Measurements from ENCODE around the gene GRK7. TPM values are rescaled to one million over a fixed set of nuclear protein-coding genes. Genes with fewer than 3 reads are reported as not detected.
"Not testable (repeated sequence)": the region's sequence is repeated elsewhere in the genome, so short reads cannot be mapped to it uniquely, and the experiment has no call there.

Gene GRK7
- total RNA-seq, 4 donors from 2014 or later: 0.12 to 0.46 TPM; not detected in 2

DNA sequence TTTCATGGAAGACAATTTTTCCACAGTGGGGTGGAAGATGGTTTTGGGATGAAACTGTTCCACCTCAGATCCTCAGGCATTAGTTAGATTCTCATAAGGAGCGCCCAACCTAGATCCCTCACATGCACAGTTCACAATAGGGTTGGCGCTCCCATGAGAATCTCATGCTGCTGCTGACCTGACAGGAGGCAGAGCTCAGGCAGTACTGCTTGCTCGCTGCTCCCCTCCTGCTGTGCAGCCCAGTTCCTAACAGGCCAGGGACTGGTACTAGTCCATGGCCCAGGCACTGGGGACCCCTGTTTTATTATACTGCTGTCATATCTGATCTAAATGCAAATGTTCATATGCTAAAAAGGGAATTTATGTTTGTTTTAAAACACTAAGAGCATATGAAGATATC lies 9.8 kb upstream of the GRK7 start:
- TF ChIP-seq CTCF (IDR thresholded peaks at IDR 0.05): no peak
- ATAC-seq (ENCODE audit: low FRiP score): no peak
- no peak for DNase-seq (ENCODE audit: low spot score)

DNA sequence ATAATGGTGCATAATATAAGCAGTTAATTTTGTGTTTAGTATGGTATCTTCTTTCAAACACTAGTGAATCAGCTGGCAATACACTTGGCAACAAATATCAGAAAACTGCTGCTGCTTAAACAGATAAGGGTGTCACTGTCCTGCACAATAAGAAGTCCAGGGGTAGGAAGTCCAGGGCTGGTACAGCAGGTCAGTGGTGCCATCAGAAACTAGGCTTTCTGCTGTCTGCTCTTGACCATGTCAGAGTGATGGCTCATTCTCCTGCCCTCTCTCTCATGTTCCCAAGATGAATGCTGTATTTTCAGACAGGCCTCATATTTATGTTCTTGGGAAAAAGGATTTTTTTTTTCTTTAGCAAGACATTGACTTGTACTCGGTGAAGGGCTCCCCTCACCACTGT lies 9.2 kb upstream of the GRK7 start:
- DNase-seq (ENCODE audit: low spot score) (no peak), ATAC-seq (ENCODE audit: low FRiP score) (no peak)

DNA sequence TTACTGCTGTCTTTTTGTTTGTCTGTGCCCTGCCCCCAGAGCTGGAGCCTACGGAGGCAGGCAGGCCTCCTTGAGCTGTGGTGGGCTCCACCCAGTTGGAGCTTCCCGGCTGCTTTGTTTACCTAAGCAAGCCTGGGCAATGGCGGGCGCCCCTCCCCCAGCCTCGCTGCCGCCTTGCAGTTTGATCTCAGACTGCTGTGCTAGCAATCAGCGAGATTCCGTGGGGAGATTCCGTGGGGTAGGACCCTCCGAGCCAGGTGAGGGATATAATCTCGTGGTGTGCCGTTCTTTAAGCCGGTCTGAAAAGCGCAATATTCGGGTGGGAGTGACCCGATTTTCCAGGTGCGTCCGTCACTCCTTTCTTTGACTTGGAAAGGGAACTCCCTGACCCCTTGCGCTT lies 656 bp upstream of the GRK7 start:
- not testable (repeated sequence) for DNase-seq (ENCODE audit: low spot score); ATAC-seq (ENCODE audit: low FRiP score)

More for the DNA sequence above, 9.2 kb upstream of the GRK7 start:
- TF ChIP-seq CTCF (IDR thresholded peaks at IDR 0.05): no peak

DNA sequence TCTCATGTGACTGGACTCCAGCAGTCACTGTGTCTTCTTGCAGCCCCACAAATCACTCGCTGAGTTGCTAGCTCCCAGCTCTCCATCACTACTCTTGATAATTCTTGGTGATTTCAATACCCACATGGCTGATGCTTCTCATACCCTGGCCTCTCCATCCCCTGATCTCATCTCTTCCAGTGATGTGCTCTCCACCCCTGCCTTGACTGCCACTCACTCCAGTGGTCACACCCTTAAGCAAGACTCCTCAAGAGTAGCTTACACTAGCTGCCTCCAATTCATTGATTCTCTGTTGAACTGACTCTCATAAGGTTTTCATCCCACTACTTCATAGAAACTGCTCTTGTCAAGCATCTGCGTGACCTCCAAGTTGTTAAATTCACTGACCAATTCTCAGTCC lies 837 bp downstream of the GRK7 start:
- ATAC-seq (ENCODE audit: low FRiP score) (no peak), DNase-seq (ENCODE audit: low spot score) (no peak)
- no peak for TF ChIP-seq CTCF (IDR thresholded peaks at IDR 0.05)

DNA sequence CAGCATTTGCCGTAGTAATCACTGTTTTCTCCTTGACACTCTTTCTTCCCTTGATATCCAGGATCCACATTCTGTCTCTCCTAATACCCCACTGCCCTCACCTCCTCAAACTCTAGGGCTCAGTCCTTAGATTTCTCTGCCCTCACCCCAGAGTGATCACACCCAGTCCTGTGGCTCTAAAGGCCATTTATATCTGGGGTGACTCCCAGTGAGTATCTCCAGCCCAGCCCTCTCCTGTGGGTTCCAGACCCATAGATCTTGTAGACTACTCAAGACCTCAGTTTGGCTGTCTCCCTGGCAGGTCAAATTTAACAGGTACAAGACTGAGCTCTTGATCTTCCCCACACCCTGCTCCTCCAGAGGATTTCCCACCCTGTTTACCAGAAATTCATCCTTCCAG lies 1.3 kb downstream of the GRK7 start:
- no peak for DNase-seq (ENCODE audit: low spot score)
- ATAC-seq (ENCODE audit: low FRiP score): no peak
- no peak for TF ChIP-seq CTCF (IDR thresholded peaks at IDR 0.05)

DNA sequence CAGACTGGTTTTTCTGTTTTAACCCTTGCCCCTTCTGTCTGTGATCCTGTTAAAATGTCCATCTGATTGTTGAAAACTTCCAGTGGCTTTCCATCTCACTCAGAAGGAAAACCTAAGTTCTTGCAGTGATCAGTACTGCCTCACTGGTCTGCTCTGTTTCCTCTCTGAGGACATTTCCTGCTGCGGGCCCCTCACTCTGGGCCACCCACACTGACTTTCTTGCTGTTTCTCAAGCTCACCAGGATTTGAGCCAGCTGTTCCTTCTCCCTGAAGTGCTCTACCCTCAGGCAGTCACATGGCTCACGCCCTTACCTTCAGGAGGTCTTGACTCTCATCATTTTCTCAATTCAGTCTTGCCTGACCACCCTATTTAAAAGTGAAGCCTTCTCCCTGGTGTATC lies 1.8 kb downstream of the GRK7 start:
- no peak for TF ChIP-seq CTCF (IDR thresholded peaks at IDR 0.05)
- ATAC-seq (ENCODE audit: low FRiP score) (no peak), DNase-seq (ENCODE audit: low spot score) (no peak)

GRCh38 chr3:141767066-141767465 lies 3.9 kb downstream of the GRK7 start:
- no peak for DNase-seq (ENCODE audit: low spot score)
- no peak for TF ChIP-seq CTCF (IDR thresholded peaks at IDR 0.05)
- no peak for ATAC-seq (ENCODE audit: low FRiP score)

Measured in omental fat pad (tissue), 4 donors.